ENCODE results near the gene ZDHHC8.

ZDHHC8 gene

GRCh38 chr22:20191000-20191515 lies 59.5 kb downstream of the ZDHHC8 start:
- no peak for DNase-seq (ENCODE audit: low read depth)
- TF ChIP-seq, protein P1, sequence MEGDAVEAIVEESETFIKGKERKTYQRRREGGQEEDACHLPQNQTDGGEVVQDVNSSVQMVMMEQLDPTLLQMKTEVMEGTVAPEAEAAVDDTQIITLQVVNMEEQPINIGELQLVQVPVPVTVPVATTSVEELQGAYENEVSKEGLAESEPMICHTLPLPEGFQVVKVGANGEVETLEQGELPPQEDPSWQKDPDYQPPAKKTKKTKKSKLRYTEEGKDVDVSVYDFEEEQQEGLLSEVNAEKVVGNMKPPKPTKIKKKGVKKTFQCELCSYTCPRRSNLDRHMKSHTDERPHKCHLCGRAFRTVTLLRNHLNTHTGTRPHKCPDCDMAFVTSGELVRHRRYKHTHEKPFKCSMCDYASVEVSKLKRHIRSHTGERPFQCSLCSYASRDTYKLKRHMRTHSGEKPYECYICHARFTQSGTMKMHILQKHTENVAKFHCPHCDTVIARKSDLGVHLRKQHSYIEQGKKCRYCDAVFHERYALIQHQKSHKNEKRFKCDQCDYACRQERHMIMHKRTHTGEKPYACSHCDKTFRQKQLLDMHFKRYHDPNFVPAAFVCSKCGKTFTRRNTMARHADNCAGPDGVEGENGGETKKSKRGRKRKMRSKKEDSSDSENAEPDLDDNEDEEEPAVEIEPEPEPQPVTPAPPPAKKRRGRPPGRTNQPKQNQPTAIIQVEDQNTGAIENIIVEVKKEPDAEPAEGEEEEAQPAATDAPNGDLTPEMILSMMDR (conservative IDR thresholded peaks at IDR 0.05; ENCODE audit: low read length), result no peak
- H3K4me3 ChIP-seq (ENCODE audit: low read length), result no peak overlapping the region

GRCh38 chr22:20191803-20192202 lies 60.2 kb downstream of the ZDHHC8 start:
- no peak overlapping the region for H3K4me3 ChIP-seq (ENCODE audit: low read length)
- TF ChIP-seq, protein P1 (conservative IDR thresholded peaks at IDR 0.05; ENCODE audit: low read length), result no peak
- no peak for DNase-seq (ENCODE audit: low read depth)

GRCh38 chr22:20192293-20192971 lies 60.8 kb downstream of the ZDHHC8 start:
- no peak overlapping the region for H3K4me3 ChIP-seq (ENCODE audit: low read length)
- no peak for DNase-seq (ENCODE audit: low read depth)
- TF ChIP-seq, protein P1 (conservative IDR thresholded peaks at IDR 0.05; ENCODE audit: low read length), result no peak

DNA sequence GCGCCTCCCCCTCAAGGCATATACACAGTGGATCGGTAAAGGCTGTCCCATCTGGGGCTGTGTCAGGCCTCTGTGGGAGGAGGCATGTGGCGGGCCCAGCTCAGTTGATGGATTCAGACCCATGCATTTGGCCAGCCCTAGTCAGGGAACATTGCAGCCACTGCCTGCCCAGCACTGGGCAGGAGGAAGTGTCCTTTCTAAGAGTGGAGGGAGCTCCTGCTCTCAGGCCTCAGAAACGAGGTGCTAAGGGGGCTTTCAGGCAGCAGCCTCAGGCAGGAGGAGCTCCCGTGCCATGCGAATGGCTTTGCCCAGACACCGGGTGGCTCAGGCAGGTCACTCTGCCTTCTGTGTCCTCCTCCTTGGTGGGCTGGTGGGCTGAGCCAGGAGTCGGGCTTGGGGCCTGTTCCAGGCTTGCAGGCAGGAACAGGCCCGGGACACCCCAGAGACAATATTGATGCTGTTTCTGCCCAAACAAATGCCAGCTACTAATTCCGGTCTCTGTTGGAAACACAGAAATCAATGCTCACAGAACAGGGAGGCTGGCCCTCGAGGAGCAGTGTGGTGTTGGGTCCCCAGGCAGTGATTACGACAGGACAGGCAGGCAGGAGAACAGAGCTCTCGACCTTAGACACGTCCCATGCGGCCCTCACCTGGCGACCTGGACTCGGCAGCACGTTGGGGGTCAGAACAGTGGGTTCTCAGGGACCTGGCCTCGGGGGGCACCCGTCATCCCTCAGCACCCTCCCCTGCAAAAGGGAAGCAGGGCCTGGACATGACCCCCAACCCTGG lies 61.6 kb downstream of the ZDHHC8 start:
- no peak overlapping the region for H3K4me3 ChIP-seq (ENCODE audit: low read length)
- TF ChIP-seq, protein P1 (conservative IDR thresholded peaks at IDR 0.05; ENCODE audit: low read length), result no peak
- no peak for DNase-seq (ENCODE audit: low read depth)

GRCh38 chr22:20193761-20194494 lies 62.3 kb downstream of the ZDHHC8 start:
- no peak for DNase-seq (ENCODE audit: low read depth)
- no peak overlapping the region for H3K4me3 ChIP-seq (ENCODE audit: low read length)
- TF ChIP-seq, protein P1 (conservative IDR thresholded peaks at IDR 0.05; ENCODE audit: low read length), result no peak

DNA sequence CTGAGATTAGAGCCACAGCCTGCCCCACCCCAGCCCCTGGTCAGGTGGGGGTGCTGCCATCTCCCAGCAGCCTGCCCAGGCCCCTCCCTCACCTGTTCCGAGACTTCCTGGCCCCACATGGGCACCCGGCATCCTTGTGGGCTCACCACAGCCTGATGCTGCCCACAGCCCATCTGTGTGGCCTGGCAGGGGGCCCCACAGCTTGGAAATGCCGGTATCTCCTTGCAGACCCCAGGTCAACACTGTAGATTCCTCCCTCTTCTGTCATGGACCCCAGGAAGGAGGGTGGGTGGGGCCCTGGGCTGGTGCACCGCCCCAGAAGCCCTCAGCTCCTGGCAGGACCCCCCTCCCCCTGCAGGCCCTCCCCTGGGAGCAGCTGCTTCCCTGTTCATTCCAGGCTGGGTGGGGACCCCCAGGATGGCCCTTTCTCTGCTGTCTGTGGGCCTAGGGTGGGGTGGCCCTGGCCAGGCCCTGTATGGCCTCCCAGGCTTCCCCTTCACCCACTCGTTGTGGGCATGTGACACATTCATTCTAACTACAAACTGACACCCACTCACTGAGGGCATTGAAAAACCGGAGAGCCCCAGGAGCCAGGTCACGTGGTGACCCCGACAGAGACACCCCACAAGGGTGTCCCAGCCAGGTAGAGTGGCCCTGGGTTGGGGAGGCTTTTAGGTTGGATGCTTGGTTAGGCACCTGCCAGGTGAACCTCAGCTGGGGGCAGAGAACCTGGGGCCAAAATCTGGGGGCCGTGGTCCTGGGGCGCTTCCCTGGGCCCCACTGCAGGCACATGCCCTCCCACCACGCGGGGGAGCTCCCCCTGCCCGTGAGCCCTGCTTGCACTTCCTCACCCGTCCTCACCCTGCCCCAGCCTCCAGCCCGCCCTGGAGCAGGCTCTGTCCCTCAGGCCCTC lies 63.3 kb downstream of the ZDHHC8 start:
- TF ChIP-seq, protein P1 (conservative IDR thresholded peaks at IDR 0.05; ENCODE audit: low read length), result no peak
- no peak overlapping the region for H3K4me3 ChIP-seq (ENCODE audit: low read length)
- no peak for DNase-seq (ENCODE audit: low read depth)
